ENCODE data around the gene GPRIN3.

The GPRIN3 gene

GRCh38 chr4:89334311-89334710, 26.7 kb upstream of the GPRIN3 start:
- TF ChIP-seq CTCF (IDR thresholded peaks at IDR 0.05; ENCODE audit: low read depth, low read length, missing control alignments), result no peak
- DNase-seq (ENCODE audit: extremely low read depth, low read depth), result no peak
- H3K4me3 ChIP-seq (replicated peaks; ENCODE audit: low read depth, low read length), result no peak overlapping the region

- H3K4me3 ChIP-seq (replicated peaks; ENCODE audit: low read depth, low read length), result no peak overlapping the region
- TF ChIP-seq CTCF (IDR thresholded peaks at IDR 0.05; ENCODE audit: low read depth, low read length, missing control alignments), result no peak
- no peak for DNase-seq (ENCODE audit: extremely low read depth, low read depth)
Measured at GRCh38 chr4:89331686-89332544, 24.3 kb upstream of the GPRIN3 start.

- no peak for DNase-seq (ENCODE audit: extremely low read depth, low read depth)
- TF ChIP-seq CTCF (IDR thresholded peaks at IDR 0.05; ENCODE audit: low read depth, low read length, missing control alignments), result no peak
- no peak overlapping the region for H3K4me3 ChIP-seq (replicated peaks; ENCODE audit: low read depth, low read length)
Measured at GRCh38 chr4:89331197-89331596, 23.6 kb upstream of the GPRIN3 start.

- no peak overlapping the region for H3K4me3 ChIP-seq (replicated peaks; ENCODE audit: low read depth, low read length)
- TF ChIP-seq CTCF (IDR thresholded peaks at IDR 0.05; ENCODE audit: low read depth, low read length, missing control alignments), result no peak
- no peak for DNase-seq (ENCODE audit: extremely low read depth, low read depth)
Measured at GRCh38 chr4:89329280-89329679, 21.7 kb upstream of the GPRIN3 start.

GRCh38 chr4:89324671-89325070, 17.1 kb upstream of the GPRIN3 start:
- DNase-seq (ENCODE audit: extremely low read depth, low read depth), result no peak
- no peak for TF ChIP-seq CTCF (IDR thresholded peaks at IDR 0.05; ENCODE audit: low read depth, low read length, missing control alignments)
- H3K4me3 ChIP-seq (replicated peaks; ENCODE audit: low read depth, low read length), result no peak overlapping the region

GRCh38 chr4:89322671-89323070, 15.1 kb upstream of the GPRIN3 start:
- H3K4me3 ChIP-seq (replicated peaks; ENCODE audit: low read depth, low read length), result no peak overlapping the region
- no peak for DNase-seq (ENCODE audit: extremely low read depth, low read depth)
- TF ChIP-seq CTCF (IDR thresholded peaks at IDR 0.05; ENCODE audit: low read depth, low read length, missing control alignments), result no peak

All from HFF-Myc (cell line).